ENCODE measurements around the gene ADGRL3.
"Not testable (repeated sequence)": the region's sequence is repeated elsewhere in the genome, so short reads cannot be mapped to it uniquely, and the experiment has no call there.

The ADGRL3 gene

GRCh38 chr4:61851126-61851525, 651.0 kb downstream of the ADGRL3 start:
- DNase-seq: no peak

DNA sequence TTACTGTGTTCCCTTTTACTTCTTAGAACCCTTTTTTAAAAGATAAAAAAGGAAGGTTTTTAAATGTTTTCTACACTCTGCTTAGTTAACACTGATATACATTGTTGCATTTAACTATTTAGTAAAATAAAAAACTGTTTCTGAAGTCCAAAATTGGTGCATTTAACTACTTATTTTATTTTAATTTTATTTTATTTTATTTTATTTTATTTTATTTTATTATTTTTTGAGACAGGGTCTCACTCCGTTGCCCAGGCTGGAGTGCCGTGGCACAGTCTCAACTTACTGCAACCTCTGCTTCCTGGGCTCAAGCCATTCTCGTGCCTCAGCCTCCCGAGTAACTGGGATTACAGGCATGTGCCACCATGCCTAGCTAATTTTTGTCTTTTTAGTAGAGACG, 652.0 kb downstream of the ADGRL3 start:
- not testable (repeated sequence) for DNase-seq

GRCh38 chr4:61853041-61853440, 652.9 kb downstream of the ADGRL3 start:
- DNase-seq: no peak

DNA sequence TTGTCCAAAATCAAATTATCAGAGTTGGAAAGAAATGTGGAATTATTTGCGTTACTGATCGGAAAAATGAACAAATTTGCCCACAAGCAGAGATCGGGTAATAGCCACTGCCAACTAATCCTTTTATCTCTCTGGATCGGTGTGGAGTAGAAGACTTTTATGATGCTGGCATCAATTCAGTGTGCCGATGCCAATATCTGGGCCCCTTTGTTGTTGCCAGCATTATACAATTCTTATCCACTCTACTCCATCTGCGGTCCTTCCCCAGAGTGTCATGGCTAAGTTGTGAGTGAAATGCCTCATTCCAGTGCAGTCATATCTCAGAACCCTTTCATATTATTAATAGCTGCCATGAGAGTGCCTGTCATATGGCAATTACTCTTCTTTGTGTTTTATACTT, 660.2 kb downstream of the ADGRL3 start:
- no peak for DNase-seq

GRCh38 chr4:61864286-61864685, 664.2 kb downstream of the ADGRL3 start:
- DNase-seq: no peak

- no peak for DNase-seq
These were observed 666.4 kb downstream of the ADGRL3 start for GRCh38 chr4:61866378-61867030.

DNA sequence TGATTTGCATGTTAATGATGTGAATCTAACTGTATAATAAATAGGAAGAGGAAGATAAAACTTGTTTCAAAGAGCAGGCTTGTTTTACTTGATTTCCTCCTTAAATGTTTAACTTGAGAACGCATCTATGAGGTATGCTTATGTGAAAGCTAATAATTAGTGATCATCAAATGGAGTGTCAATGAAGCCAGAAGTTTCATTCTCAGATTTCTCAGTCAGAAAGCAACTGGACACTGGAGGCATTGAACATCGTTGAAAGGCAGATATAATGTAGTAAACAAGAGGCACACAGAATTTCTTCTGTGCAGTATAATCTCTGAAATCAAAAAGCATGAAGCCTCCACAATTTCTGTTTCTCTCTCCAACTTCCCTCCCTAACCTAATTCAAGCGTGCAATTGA, 672.9 kb downstream of the ADGRL3 start:
- DNase-seq: no peak

DNA sequence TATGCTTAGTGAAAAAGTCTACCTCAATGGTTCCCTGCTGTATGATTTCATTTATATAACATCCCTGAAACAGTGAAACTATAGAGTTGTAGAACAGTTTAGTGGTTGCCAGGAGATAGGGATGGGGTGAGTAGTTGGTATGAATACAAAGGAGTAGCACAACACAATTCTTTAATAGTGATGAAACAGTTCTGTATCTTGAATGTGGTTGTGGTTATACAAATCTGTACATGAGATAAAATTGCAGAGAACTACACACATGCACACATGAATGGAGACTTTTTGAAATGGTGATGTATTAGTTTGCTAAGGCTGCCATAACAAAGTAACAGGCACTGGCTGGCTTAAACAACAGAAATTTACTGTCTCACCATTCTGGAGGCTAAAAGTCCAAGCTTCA, 677.1 kb downstream of the ADGRL3 start:
- DNase-seq: no peak

- DNase-seq: no peak
These were observed 677.8 kb downstream of the ADGRL3 start for GRCh38 chr4:61877893-61878292.

DNA sequence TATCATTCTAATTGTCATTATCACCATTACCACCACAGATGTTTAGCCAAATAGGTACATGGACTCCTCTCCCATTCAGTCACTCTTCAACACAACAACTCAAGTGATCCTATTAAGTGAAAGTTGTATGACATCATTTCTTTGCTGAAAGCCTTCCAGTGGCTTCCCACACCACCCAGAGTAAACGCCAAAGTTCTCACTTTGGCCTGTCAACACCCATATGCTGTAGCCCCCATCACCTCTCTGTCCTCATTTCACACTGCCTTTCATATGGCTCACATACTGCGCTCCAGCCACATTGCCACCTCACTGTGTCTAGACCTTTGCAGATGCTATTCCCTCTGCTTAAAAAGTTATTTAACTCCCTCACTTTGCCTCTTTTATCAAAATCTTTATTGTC, 682.3 kb downstream of the ADGRL3 start:
- no peak for DNase-seq

GRCh38 chr4:61886131-61886530, 686.0 kb downstream of the ADGRL3 start:
- DNase-seq: no peak

- no peak for DNase-seq
These were observed 689.0 kb downstream of the ADGRL3 start for GRCh38 chr4:61889117-61889516.

- no peak for DNase-seq
These were observed 690.2 kb downstream of the ADGRL3 start for GRCh38 chr4:61890321-61890720.

DNA sequence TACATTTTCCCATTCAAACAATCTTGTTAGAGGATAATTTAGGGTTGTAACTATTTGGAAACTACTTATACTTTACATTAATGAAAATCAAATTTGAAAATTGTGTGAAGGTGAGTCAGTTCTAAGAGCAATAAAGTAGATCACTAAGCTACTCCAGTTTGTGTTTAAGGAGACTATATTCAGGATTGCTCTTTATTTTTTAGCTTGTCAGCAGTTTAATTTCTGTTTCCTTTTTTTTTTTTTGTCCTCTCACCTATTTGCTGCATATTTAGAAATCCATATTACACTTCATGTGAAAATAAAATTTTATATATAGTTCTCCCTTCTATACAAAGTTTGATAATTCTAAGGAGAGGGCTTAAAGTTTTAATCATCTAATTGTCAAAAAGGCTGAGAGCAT, 691.8 kb downstream of the ADGRL3 start:
- no peak for DNase-seq

GRCh38 chr4:61896634-61897033, 696.5 kb downstream of the ADGRL3 start:
- no peak for DNase-seq

- DNase-seq: no peak
These were observed 708.9 kb downstream of the ADGRL3 start for GRCh38 chr4:61909031-61909430.

GRCh38 chr4:61911313-61911756, 711.2 kb downstream of the ADGRL3 start:
- DNase-seq: no peak

DNA sequence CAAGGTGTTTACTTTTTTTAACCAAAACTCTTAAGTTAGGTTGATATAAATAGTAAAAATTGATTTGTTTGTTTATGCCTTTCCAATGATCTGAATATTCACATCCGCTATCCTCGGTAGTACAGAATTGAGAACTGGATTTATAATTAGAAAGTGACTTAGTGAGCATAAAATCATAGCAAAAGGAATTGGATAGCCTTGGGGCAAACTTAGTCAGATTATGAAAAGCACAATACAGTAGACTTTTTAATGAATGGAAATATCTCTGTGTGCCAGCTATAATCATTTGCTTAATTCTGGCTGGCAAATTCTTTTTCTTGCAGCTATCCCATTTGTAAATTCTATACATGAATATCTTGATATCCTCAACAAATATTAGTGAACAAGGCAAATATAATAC, 713.5 kb downstream of the ADGRL3 start:
- no peak for DNase-seq

- DNase-seq: no peak
These were observed 715.4 kb downstream of the ADGRL3 start for GRCh38 chr4:61915501-61915900.

DNA sequence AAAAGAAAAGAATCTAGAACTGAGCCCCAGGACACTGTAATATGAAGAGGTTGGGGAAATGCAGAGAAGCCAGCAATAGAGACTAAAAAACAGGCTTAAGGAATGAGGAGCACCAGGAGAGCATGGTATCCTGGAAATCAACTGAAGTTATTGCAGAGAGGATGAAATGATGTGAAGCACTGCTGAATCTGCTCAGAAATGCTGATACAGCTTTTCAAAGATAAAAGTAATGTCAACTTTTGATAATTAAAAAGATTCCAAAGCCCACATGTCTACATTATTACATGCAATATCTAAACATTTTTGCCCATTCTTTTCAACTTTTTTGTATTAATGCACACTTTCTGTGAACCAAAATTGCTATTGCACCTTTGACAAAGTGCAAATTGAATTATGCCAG, 718.4 kb downstream of the ADGRL3 start:
- DNase-seq: no peak

DNA sequence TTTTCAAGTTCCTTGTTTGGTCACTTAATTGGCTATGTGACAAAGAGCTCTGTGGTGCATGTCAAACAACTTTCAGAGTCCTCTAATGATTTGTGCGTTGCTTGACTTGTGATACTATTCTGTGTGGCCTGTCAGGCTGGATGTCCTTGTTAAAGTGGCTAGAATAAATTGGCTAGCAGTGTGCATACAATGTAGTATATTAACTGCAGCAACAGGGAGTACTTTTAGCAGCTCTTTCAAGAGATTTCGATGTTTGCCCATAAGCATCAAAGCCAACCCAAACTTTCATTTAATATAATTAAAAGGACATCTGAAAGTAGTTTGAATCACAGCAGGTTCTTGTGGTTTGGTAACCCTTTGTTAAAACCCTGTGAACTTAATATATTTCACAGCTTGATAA, 718.9 kb downstream of the ADGRL3 start:
- DNase-seq: no peak

DNA sequence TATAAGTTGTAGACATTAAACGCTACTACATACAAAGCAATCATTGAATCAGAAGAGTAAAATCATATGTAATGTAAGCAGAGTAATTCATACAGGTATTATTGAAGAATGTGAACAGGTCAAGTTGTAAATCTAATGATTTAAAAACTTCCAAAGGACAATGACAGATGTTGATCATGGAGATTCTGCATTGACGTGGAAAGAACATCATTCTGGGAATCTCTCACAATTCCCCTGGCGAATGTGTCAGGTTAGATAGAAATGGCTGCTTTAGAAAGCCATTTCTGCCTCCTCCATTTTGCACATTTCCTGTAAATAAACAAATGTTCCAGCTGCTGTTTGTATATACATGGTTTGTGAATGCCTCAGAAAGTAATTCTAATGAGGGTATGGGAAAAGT, 719.4 kb downstream of the ADGRL3 start:
- no peak for DNase-seq

GRCh38 chr4:61921920-61922319, 721.8 kb downstream of the ADGRL3 start:
- no peak for DNase-seq

- no peak for DNase-seq
These were observed 722.6 kb downstream of the ADGRL3 start for GRCh38 chr4:61922766-61923165.

- no peak for DNase-seq
These were observed 723.1 kb downstream of the ADGRL3 start for GRCh38 chr4:61923179-61923578.

GRCh38 chr4:61924131-61924530, 724.0 kb downstream of the ADGRL3 start:
- DNase-seq: no peak
